ENCODE data around the gene DPP10. TPM values are rescaled to one million over a fixed set of nuclear protein-coding genes. Genes with fewer than 3 reads are reported as not detected.

DPP10 gene
- total RNA-seq, 1 experiment from 2014 or later = not detected

GRCh38 chr2:115201386-115201785, 758.9 kb downstream of the DPP10 start:
- no peaks in the 10 kb centered on the region for H4K20me1 ChIP-seq (ENCODE audit: low read length)
- ATAC-seq = no peak
- H3K36me3 ChIP-seq (ENCODE audit: low read depth, low read length) = no peaks in the 10 kb centered on the region
- H3K4me1 ChIP-seq (ENCODE audit: insufficient read depth, low read length) = no peaks in the 10 kb centered on the region
- intact Hi-C loops (cut with micrococcal nuclease) = no loop called here
- CTCF ChIA-PET = no interaction called here
- H3K4me2 ChIP-seq (ENCODE audit: low read length) = no peak overlapping the region
- no peak overlapping the region for H3K4me3 ChIP-seq (ENCODE audit: low read length)
- no peaks in the 10 kb centered on the region for H3K9me3 ChIP-seq (ENCODE audit: low read length)
- peaks cover 7% of the 10 kb centered on the region; the same call in 1 of the 2 replicates for H3K27me3 ChIP-seq (ENCODE audit: low read length)
- no peak overlapping the region for H3K9ac ChIP-seq (ENCODE audit: low read length)
- no TSS peak for BruUV-seq (replicated peaks)
- POLR2A ChIA-PET (ENCODE audit: unreplicated experiment) = no interaction called here
- H3K9me2 ChIP-seq (replicated peaks; ENCODE audit: low read length) = no peaks in the 10 kb centered on the region
- no peak for DNase-seq
- no peak for TF ChIP-seq EZH2phosphoT487 (IDR thresholded peaks at IDR 0.05; ENCODE audit: borderline replicate concordance, low read length)
- no peaks in the 10 kb centered on the region for H3F3A ChIP-seq (ENCODE audit: low read length, unreplicated experiment)
- H2AFZ ChIP-seq (ENCODE audit: low read length) = no peak overlapping the region
- no peak overlapping the region for H3K27ac ChIP-seq (ENCODE audit: low read length)
- no peaks in the 10 kb centered on the region for H3K79me2 ChIP-seq (ENCODE audit: low read length)

- Histone ChIP-seq H4K20me1 (ENCODE audit: low read length) (no peaks in the 10 kb centered on the region), H3K36me3 (ENCODE audit: low read depth, low read length) (no peaks in the 10 kb centered on the region), H3F3A (ENCODE audit: low read length, unreplicated experiment) (no peaks in the 10 kb centered on the region), H3K9me3 (ENCODE audit: low read length) (no peaks in the 10 kb centered on the region), H3K4me1 (ENCODE audit: insufficient read depth, low read length) (no peaks in the 10 kb centered on the region), H3K27ac (ENCODE audit: low read length) (no peak overlapping the region), H3K79me2 (ENCODE audit: low read length) (no peaks in the 10 kb centered on the region), H3K4me2 (ENCODE audit: low read length) (no peak overlapping the region), H3K4me3 (ENCODE audit: low read length) (no peak overlapping the region), H2AFZ (ENCODE audit: low read length) (no peak overlapping the region), H3K9ac (ENCODE audit: low read length) (no peak overlapping the region), H3K9me2 (replicated peaks; ENCODE audit: low read length) (no peaks in the 10 kb centered on the region), H3K27me3 (ENCODE audit: low read length) (no peaks in the 10 kb centered on the region)
- no peak for ATAC-seq
- ChIA-PET CTCF (no interaction called here), POLR2A (ENCODE audit: unreplicated experiment) (no interaction called here)
- DNase-seq = no peak
- no peak for TF ChIP-seq CTCF (conservative IDR thresholded peaks at IDR 0.05; ENCODE audit: low read depth, low read length)
- no peak for TF ChIP-seq EZH2 (IDR thresholded peaks at IDR 0.05; ENCODE audit: low read length, unreplicated experiment)
- no peak for TF ChIP-seq EZH2phosphoT487 (IDR thresholded peaks at IDR 0.05; ENCODE audit: borderline replicate concordance, low read length)
- intact Hi-C loops (cut with micrococcal nuclease) = no loop called here
- no TSS peak for BruUV-seq (replicated peaks)
Measured at GRCh38 chr2:115208493-115209164, 766.2 kb downstream of the DPP10 start.

- BruUV-seq (replicated peaks) = no TSS peak
- no peak overlapping the region for H2AFZ ChIP-seq (ENCODE audit: low read length)
Measured at GRCh38 chr2:115214050-115214449, 771.6 kb downstream of the DPP10 start.

More at GRCh38 chr2:115214050-115214449, 771.6 kb downstream of the DPP10 start:
- H3K36me3 ChIP-seq (ENCODE audit: low read depth, low read length) = no peaks in the 10 kb centered on the region
- no peaks in the 10 kb centered on the region for H3K9me3 ChIP-seq (ENCODE audit: low read length)
- H3K9ac ChIP-seq (ENCODE audit: low read length) = no peak overlapping the region
- no peak overlapping the region for H3K4me3 ChIP-seq (ENCODE audit: low read length)
- ATAC-seq (no peak), DNase-seq (no peak)
- H3K79me2 ChIP-seq (ENCODE audit: low read length) = no peaks in the 10 kb centered on the region
- no peak overlapping the region for H3K4me2 ChIP-seq (ENCODE audit: low read length)
- POLR2A ChIA-PET (ENCODE audit: unreplicated experiment) = no interaction called here
- H3K27me3 ChIP-seq (ENCODE audit: low read length) = no peaks in the 10 kb centered on the region
- intact Hi-C loops (cut with micrococcal nuclease) = no loop called here
- no peaks in the 10 kb centered on the region for H3K9me2 ChIP-seq (replicated peaks; ENCODE audit: low read length)
- H4K20me1 ChIP-seq (ENCODE audit: low read length) = no peaks in the 10 kb centered on the region
- H3K27ac ChIP-seq (ENCODE audit: low read length) = no peak overlapping the region
- H3K4me1 ChIP-seq (ENCODE audit: insufficient read depth, low read length) = no peaks in the 10 kb centered on the region
- CTCF ChIA-PET = no interaction called here
- H3F3A ChIP-seq (ENCODE audit: low read length, unreplicated experiment) = no peaks in the 10 kb centered on the region
- TF ChIP-seq EZH2 (IDR thresholded peaks at IDR 0.05; ENCODE audit: low read length, unreplicated experiment) (no peak), CTCF (conservative IDR thresholded peaks at IDR 0.05; ENCODE audit: low read depth, low read length) (no peak), EZH2phosphoT487 (IDR thresholded peaks at IDR 0.05; ENCODE audit: borderline replicate concordance, low read length) (no peak)

Measured in PC-3 (cell line).